GM21367 (cell line): ENCODE data around the gene ARID3A.

Experiments
- ATAC-seq: cut with Tn5 transposase; IDR thresholded peaks from one replicate; pipeline ENCODE4 v1.9.1; 2021; ENCODE audit not compliant: unreplicated experiment

The ARID3A gene

DNA sequence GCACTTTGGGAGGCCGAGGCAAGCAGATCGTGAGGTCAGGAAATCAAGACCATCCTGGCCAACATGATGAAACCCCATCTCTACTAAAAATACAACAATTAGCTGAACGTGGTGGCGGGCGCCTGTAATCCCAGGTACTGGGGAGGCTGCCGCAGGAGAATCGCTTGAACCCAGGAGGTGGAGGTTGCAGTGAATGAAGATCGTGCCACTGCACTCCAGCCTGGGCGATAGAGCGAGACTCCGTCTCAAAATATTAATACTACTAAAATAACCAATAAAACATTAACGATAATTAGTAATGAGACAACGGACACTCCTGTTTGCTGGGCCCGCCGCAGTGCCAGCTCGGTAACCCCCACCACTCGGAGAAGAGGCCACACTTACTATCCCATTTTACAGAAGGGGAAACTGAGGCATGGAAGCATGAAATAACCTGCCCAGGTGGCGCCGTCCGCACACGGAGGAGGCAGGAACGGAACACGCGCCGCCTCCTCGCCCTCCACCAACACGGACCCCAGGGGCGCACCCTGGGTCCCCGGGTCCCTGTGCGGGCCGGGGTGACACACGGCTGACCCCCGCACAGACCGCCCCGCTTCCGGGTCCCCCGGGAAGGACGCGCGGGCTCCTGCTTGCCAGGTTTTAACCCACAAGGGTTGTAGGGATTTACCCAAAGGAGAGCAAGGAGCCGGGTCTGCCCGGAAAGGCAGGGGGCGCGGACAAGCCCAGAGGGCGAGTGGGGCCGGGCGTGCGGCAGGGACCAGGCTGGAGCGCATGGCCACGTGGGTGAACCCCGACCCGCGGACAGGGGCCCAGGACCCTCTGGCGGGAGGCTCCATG is 14.4 kb upstream of the ARID3A start:
- ATAC-seq, result no peak

DNA sequence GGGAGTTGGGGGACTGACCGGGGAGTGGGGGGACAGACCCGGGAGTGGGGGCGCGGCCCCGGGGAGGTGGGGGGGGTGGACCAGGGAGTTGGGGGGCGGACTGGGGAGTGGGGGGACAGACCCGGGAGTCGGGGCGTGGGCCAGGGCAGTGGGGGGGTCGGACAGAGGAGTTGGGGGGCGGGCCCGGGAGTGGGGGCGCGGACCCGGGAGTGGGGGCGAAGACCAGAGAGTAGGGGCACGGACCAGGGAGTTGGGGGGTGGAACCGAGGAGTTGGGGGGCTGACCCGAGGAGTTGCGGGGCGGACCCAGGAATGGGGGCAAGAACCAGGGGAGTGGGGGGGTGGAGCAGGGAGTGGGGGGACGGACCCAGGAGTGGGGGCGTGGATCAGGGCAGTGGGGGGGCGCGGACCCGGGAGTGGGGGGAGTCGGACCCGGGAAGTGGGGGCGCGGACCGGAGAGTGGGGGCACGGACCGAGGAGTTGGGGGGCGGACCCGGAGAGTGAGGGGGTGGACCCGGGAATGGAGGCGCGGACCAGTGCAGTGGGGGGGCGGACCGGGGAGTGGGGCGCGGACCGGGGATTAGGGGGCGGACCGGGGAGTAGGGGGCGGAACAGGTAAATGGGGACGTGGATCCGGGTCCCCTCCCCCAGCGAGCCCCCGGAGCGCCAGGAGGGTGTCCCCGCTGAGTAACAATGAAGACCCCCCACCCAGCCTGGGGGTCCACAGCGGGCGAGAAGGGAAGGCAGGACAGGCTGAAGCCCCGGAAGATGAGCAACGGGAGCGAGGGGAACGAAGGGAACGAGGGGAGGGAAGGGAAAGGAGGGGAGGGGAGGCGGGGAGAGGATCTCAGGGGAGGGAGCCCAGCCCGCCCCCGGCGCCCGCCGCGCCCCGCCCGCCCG is 13.4 kb upstream of the ARID3A start:
- no peak for ATAC-seq

DNA sequence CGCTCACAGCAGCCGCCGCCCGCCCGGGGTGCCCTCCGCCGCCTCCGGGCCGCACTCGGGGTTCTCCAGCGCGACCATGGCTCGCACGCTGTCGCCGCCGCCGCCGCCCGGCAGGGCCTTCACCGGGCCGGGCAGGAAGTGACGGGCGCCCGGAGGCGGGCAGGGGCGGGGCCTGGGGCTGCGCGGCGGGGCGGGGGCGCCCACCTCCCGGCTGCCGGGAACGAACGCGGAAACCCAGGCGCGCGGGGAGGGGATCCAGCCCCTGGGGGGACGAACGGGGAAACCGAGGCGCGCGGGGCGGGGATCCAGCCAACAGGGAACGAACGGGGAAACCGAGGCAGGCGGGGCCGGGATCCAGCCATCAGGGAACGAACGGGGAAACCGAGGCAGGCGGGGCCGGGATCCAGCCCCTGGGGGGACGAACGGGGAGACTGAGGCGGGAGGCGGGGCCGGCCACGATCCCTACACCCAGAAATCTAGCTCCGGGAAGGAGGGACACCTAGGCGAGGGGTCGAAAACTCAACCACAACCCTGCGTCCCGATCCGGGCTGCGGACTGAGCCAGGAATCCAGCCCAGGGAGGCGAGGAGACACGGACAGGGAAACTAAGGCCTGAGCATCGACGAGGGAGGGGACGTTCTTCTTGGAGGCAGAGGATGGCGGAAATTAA is 12.6 kb upstream of the ARID3A start, which contains the start of gene R3HDM4:
Gene R3HDM4, minus strand, starts transcription at position 140 of the 669 bp plus-strand sequence. Its CDS starts 62 bp downstream, at position 78.
- no peak for ATAC-seq

DNA sequence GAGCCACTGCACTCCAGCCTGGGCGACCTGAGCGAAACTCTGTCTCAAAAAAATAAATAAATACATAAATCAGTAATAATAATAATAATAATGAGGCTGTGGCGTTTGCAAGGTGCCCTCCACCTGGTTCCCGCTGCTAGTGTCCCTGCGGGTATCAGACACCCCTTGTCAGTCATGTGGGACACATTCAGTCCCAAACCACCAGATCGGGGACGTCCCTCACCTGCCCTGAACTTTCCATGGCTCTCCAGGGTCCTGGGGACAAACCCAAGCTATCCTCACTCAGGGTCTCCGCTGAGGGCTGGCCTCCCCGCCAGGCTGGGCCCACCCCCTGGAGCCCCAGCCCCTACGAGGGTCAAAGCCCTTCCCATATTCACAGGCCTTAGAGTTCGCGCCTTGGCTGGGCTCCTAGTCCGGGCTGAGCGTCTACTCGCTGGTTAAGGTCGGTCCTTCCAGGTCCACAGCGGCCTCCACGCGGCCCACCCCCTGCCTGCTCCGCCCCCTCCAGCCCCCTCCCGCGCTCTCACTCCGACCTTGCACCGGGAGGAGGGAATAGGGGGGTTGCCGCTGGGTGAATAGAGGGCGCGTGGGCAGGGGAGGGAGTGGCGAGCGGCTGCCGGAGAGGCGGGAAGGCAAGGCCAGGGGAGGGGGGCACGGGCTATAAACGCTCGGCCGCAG is 9.1 kb upstream of the ARID3A start:
- ATAC-seq, result no peak

DNA sequence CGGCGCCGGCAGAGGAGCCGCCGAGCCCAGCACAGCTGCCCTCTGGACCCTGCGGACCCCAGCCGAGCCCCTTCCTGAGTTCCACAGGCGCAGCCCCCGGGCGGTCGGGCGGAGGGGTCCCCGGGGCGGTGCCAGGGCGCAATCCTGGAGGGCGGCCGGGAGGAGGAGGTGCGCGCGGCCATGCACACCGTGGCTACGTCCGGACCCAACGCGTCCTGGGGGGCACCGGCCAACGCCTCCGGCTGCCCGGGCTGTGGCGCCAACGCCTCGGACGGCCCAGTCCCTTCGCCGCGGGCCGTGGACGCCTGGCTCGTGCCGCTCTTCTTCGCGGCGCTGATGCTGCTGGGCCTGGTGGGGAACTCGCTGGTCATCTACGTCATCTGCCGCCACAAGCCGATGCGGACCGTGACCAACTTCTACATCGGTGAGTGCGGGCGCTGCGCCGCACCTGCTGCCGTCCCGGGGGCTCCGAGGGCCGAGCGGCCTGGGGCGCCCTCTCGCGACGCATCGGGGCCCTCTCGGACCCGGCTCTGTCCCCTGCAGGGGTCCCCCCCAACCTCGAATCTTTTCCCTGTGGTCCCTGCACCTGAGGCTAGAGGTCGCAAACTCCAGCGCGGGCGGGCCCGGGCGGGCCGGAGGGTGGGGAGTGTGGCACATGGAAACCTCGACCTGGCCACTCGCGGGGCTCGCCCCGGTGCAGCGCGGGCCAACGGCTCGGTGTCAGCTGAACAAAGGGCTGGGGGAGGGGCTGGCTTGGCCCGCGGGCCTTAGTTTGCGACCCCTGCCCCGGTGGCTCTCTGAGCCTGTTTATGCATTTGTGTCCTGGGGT is 8.3 kb upstream of the ARID3A start, which contains the start of gene KISS1R:
Gene KISS1R, plus strand, starts transcription at position 11 of the 829 bp plus-strand sequence. Its CDS starts 170 bp downstream, at position 181.
- no peak for ATAC-seq

DNA sequence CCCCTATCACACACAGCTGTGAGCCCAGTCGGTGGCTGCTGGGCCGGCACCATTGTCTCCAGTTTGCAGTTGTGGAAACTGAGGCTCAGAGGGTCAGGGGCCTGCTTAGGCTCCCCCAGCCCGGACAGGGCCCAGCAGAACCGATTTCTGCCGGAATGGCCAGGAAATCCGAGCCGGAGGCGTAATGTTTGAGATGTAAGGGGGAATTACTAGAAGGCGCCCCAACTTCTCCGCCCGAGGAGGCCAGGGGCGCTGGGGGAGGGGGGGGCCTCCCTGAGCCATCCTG is 7.7 kb upstream of the ARID3A start:
- ATAC-seq, result no peak

DNA sequence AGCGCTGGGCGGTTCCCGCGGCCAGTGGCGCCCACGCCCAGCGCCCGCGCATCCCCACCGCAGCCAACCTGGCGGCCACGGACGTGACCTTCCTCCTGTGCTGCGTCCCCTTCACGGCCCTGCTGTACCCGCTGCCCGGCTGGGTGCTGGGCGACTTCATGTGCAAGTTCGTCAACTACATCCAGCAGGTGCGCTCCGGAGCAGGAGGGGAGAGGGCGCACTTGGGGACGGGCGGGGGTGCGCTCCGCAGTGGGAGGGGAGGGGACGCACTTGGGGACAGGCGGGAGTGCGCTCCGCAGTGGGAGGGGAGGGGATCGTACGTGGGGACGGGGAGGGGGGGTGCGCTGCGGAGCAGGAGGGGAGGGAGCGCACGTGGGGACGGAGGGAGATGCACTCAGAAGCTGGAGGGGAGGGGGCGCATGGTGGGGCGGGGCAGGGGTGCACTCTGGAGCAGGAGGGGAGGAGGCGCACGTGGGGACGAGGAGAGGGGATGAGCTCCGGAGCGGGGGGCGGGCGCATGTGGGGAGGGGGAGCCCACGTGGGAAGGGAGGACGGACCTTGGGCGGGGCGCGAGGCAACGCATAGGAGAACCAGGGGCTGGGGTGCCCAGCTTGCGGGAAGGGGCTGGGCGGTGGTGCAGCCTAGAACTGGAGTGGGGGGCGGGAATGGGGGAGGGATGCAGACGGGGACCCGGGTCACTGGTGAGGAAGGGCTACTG is 7.2 kb upstream of the ARID3A start:
- ATAC-seq, result no peak

DNA sequence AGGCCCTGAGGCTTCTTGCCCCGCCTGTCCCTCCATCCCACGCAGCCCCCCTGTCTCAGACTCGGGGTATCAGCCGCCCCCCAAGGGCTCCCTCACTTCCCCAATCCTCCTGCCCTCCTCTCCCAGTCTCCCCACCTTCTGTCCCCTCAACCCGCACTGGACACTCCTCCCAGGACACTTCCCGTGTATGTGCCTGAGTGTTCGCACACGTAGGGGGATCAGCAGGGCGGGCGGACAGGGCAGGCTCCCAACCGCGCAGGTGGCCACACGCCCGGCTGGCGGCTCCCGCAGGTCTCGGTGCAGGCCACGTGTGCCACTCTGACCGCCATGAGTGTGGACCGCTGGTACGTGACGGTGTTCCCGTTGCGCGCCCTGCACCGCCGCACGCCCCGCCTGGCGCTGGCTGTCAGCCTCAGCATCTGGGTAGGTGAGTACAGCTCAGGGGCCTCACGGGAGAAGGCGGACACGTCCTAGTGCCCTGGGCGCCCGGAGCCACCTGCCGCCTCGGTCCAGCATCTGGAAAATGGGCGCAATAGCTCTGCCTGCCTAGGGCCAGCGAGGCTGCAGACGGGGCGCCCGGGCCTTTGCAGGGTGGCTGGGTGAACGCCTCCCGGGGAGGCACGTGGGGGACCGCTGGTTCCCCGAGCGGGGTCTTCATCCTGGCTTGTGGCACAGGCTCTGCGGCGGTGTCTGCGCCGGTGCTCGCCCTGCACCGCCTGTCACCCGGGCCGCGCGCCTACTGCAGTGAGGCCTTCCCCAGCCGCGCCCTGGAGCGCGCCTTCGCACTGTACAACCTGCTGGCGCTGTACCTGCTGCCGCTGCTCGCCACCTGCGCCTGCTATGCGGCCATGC is 6.4 kb upstream of the ARID3A start:
- ATAC-seq, result no peak

DNA sequence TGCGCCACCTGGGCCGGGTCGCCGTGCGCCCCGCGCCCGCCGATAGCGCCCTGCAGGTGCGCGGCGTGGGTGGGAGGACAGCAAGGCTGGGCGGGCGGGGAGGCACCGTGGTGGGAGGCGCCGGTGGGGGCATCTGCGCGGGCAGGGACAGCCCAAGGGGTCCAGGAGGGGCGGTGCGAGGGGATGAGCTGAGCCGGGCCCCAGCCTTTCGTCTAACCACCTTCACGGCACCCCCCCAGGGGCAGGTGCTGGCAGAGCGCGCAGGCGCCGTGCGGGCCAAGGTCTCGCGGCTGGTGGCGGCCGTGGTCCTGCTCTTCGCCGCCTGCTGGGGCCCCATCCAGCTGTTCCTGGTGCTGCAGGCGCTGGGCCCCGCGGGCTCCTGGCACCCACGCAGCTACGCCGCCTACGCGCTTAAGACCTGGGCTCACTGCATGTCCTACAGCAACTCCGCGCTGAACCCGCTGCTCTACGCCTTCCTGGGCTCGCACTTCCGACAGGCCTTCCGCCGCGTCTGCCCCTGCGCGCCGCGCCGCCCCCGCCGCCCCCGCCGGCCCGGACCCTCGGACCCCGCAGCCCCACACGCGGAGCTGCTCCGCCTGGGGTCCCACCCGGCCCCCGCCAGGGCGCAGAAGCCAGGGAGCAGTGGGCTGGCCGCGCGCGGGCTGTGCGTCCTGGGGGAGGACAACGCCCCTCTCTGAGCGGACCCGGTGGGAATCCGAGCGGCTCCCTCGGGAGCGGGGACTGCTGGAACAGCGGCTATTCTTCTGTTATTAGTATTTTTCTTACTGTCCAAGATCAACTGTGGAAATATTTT is 5.6 kb upstream of the ARID3A start:
- no peak for ATAC-seq

DNA sequence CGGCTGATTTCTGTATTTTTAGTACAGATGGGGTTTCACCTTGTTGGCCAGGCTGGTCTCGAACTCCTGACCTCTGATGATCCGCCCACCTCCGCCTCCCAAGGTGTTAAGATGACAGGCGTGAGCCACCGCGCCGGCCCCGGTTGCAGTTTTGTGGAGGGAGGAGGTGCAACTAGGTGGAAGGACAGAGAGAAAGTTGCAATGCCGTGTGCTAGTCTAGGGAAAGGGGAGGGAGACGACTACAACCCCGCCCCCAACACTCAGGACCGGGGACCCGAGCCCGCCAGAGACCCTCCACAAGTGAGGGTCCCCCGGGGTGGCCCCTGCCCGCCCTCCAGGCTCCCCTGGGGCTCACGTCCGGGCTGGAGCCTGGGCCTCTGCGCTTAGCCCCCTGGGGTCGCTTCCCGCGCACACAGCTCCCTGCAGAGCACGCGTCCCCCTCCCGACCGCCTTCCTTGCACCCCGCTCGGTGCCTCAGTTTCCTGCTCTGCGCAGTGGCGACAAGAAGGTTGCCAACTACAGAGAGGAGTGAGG is 1.2 kb upstream of the ARID3A start:
- ATAC-seq, result no peak

DNA sequence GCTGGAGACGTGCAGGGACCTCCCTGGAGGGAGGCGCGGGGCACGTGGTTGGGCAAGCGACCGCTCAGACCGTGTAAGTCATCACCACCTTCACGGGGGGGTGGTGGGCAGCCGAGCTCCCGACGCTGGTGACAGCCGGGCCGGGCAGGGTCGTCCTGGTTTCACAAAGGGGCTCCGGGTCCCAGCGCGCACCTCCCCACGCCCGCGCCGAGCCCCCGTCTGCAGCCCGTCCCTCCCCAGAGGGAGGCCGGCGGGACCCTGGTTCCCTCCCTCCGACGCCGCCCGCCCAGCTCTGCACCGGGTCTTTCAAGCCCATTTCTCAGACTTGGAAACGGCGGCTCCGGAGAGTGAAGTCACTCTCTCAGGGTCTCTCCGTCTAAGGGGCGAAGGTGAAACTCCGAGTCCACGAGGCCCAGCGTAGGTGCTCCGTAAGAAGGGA is 729 bp upstream of the ARID3A start:
- ATAC-seq, result no peak

DNA sequence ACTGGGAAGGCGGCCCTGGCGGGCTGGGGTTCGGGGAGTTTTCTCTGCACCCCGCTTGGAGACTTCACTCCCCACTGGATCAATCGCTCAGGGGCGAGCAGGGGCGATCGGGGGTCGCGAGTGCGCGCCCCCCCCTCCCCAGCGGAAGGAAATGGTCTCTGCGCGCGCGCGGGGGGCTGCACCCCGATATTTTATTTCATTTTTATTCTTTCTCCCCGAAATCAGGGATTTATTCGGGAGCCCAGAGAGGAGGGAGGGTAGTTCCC is 421 bp downstream of the ARID3A start:
- no peak for ATAC-seq

DNA sequence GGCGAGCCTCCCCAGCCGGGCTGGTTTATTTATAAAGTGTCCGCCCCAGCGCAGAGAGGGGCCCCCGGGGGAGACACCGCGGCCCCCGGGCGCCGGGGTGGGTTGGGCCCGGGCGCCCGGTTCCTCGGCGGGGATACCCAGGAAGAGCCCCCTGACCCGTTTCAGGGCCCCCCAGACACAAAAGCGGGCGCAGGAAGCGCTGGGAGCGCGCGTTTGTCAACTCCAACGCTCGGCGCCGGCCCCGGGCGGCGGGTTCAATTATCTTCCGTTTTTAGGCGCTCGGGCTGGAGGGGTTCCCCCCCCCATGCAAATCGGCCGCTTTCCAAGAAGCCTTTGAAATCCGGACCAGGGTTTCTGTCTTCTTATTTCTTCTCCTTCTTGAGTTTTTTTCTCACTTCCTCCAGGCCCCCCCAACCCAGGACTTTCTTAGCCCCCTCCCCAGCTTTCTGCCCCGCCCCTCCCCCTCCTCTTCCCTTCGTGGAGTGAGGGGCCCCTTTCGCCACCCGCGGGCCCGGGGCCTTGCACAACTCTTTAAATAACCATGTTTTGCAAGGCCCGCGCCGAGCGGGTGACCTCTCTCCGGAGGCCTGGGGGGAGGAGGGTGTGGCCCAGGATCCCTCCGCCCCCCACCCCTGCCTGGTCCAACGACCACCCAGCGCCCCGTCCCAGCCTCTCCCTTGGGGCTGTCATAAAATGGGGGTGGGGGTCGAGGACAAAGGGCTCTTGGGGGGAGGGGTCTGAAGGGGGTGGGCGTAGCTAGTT is 935 bp downstream of the ARID3A start:
- no peak for ATAC-seq

DNA sequence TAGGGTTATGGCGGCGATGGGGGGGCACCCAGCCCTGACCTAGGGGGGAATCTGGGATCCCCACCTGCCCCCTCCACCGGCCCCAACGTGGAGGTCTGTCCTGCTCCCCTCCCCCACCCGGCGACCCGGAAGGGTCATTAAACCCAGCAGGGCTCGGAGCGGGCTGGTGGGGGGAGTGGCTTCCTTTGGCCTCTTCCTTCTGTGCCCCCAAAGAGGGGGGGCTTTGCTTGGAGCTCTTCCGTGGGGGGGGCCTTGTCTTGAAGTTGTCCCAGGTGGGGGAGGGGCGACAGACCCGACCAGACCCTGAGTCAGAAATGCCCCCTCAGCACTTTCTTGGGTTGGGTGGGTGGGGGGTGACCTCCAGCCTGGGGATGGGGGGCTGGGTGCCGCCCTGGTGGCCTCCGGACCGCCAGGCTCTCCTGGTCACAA is 1.5 kb downstream of the ARID3A start:
- no peak for ATAC-seq

DNA sequence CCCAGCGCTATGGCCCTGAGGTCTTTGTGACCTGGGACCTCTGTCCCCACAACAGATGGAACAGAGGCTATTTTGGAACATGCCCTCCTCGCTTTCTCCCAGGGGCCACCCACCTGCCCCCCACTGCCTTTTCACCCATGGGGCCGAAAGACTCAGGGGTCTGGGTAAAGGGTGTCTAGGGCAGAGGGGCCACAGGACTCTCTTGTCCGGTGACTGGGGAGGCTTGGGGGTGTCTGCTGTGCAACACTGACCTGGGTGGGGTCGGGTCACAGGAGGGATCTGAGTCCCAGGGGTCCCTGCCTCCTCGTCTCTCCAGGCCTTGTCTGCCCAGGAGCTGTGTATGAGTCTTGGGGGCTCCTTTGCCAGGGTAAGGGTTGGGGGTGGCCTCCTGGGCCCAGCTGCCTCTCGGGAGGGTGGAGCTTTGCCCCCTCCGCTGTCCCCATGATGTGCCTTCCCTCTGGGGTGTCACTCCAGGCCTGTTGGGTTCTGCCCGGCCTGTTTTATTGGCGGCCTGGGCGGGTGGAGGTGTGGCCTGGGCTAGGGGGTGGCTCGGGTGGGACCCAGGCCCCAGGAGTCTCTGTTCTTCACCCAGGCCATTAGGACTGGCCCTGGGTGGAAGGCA is 2.1 kb downstream of the ARID3A start:
- no peak for ATAC-seq

DNA sequence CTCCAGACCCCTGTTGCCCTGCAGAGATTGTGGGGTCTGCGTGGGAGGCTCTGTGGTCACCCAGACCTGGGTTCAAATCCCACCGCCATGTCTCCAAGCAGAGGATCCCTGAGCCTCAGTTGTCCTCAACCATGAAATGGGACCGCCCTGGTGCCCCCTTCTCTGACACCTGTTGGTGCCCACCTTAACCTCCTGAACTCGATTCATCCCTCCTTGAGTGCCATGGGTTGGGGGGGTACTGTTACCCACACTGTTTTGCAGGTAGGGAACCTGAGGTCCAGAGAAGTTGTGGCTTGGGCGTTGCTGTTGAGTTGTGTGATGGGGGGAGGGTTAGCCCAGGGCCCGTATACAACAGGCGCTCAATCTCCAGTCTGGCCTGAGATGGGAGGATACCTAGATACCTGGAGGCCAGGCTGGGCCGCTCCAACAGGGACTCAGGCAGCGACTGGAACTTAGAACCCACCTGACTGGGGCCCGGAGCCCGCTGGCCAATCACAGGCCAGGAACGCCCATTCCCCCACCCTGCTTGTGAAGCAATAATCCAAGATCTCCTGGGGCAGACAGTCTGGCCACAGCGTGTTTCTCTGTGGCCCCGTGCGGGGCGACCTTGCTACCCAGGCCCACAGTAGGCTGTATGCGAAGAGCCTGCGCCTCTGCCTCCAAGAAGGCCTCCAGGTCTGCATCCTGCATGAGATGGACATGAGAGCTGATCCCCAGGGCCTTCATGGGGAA is 2.8 kb downstream of the ARID3A start:
- no peak for ATAC-seq
